ENCODE measurements around the gene ARID1B. TPM values are rescaled to one million over a fixed set of nuclear protein-coding genes. Genes with fewer than 3 reads are reported as not detected.

The ARID1B gene
- total and polyA plus RNA-seq, 2 of the 4 experiments (the other 2 are of a cell fraction), result 14.5 to 20.1 TPM

GRCh38 chr6:156845454-156846155 is 68.4 kb downstream of the ARID1B start:
- Histone ChIP-seq H3K56ac (ENCODE audit: extremely low read depth, insufficient read depth, low read length) (no peak overlapping the region), H4K5ac (ENCODE audit: low read depth, low read length) (peak overlapping the region; percentile 47; the same call in 1 of the 2 replicates), H2AFZ (replicated peaks; ENCODE audit: low read length, poor library complexity) (no peak overlapping the region), H4K8ac (ENCODE audit: low read depth in 2 of 2, low read length in 2 of 2) (no peak overlapping the region), H3K9ac (ENCODE audit: low read depth, low read length) (no peak overlapping the region), H4K91ac (ENCODE audit: insufficient read depth, low read depth, low read length) (no peak overlapping the region), H4K20me1 (ENCODE audit: insufficient read depth, low read length) (peaks cover 68% of the 10 kb centered on the region), H3K36me3 (ENCODE audit: control insufficient read depth, insufficient read depth, low read length) (no peaks in the 10 kb centered on the region), H3K4me3 (ENCODE audit: insufficient read depth, low read depth, low read length) (no peak overlapping the region), H2BK5ac (ENCODE audit: low read depth, low read length, poor library complexity, severe bottlenecking) (peak overlapping the region; percentile 15), H3K18ac (ENCODE audit: low read depth, low read length) (peak overlapping the region; percentile 87; the same call in 1 of the 2 replicates), H3K4me1 (ENCODE audit: control insufficient read depth, insufficient read depth, low read length) (peaks cover 26% of the 10 kb centered on the region), H3K9me3 (ENCODE audit: control insufficient read depth, insufficient read depth, low read length) (no peaks in the 10 kb centered on the region), H3K9me1 (ENCODE audit: insufficient read depth, low read length) (peaks cover 31% of the 10 kb centered on the region), H2AK5ac (ENCODE audit: low read depth, low read length) (no peak overlapping the region; the same call in 1 of the 2 replicates), H3K27me3 (ENCODE audit: control insufficient read depth, insufficient read depth, low read length) (no peaks in the 10 kb centered on the region), H2BK20ac (ENCODE audit: low read depth, low read length) (no peak overlapping the region), H3K14ac (replicated peaks; ENCODE audit: low read depth, low read length) (no peak overlapping the region), H3K27ac (ENCODE audit: insufficient read depth, low read length) (no peak overlapping the region), H2AK9ac (replicated peaks; ENCODE audit: low read depth, low read length, poor library complexity) (no peak overlapping the region), H3K23ac (ENCODE audit: low read depth, low read length) (no peak overlapping the region), H3K4ac (ENCODE audit: low read depth, low read length) (no peak overlapping the region), H3K79me1 (ENCODE audit: low read depth in 1 of 2, low read length in 2 of 2) (peaks cover 36 to 82% of the 10 kb centered on the region in 2 experiments), H3K4me2 (ENCODE audit: low read depth, low read length) (peak overlapping the region; percentile 49), H2BK15ac (ENCODE audit: low read depth, low read length) (no peak overlapping the region), H2BK120ac (ENCODE audit: low read depth, low read length) (no peak overlapping the region)
- intact Hi-C loops (cut with micrococcal nuclease) (no loop called here), in situ Hi-C loops (cut with MboI; ENCODE audit: low sequenced_read_pairs) (no loop called here), dilution Hi-C loops (cut with HindIII; ENCODE audit: low sequenced_read_pairs, unreplicated experiment) (no loop called here)
- no TSS peak for BruUV-seq (replicated peaks)
- ATAC-seq (ENCODE audit: low read depth), result no peak
- POLR2A ChIA-PET (ENCODE audit: unreplicated experiment), result no interaction called here
- WGBS, 2 experiments (ENCODE audit: extremely low coverage in 2 of 2, insufficient read length in 1 of 2), result no CpG with 5 or more reads among the region's 6 CpGs
- TF ChIP-seq BHLHE40 (IDR thresholded peaks at IDR 0.05; ENCODE audit: low read depth, low read length) (no peak), RCOR1 (IDR thresholded peaks at IDR 0.05; ENCODE audit: insufficient replicate concordance, low read length) (no peak), NFE2L2 (IDR thresholded peaks at IDR 0.05; ENCODE audit: low read depth, low read length) (no peak), RAD21 (IDR thresholded peaks at IDR 0.05; ENCODE audit: low read length) (no peak), SMC3 (IDR thresholded peaks at IDR 0.05; ENCODE audit: low read depth, low read length) (no peak), CTCF (conservative IDR thresholded peaks at IDR 0.05; ENCODE audit: low read depth, low read length) (no peak), CEBPB (IDR thresholded peaks at IDR 0.05; ENCODE audit: low read depth, low read length) (no peak), POLR2A (IDR thresholded peaks at IDR 0.05; ENCODE audit: low read depth, low read length) (no peak), RFX5 (IDR thresholded peaks at IDR 0.05; ENCODE audit: low read depth, low read length) (no peak), MAZ (IDR thresholded peaks at IDR 0.05; ENCODE audit: borderline replicate concordance, low read depth, low read length) (no peak), MXI1 (IDR thresholded peaks at IDR 0.05; ENCODE audit: borderline replicate concordance, low read depth, low read length) (no peak), USF2 (IDR thresholded peaks at IDR 0.05; ENCODE audit: low read depth, low read length) (no peak), ELK1 (IDR thresholded peaks at IDR 0.05; ENCODE audit: borderline replicate concordance, low read depth, low read length) (no peak), FOS (IDR thresholded peaks at IDR 0.05; ENCODE audit: low read depth, low read length) (no peak), MAFK (IDR thresholded peaks at IDR 0.05; ENCODE audit: low read depth, low read length) (no peak), CHD1 (IDR thresholded peaks at IDR 0.05; ENCODE audit: low read depth, low read length) (no peak)
- no peak for DNase-seq
- CTCF ChIA-PET, result interaction anchor here (0.5 to 1.1 kb wide), 2 partner anchors 9 to 1538 kb away, joined by 3 to 4 read pairs; no protein-coding TSS in a partner anchor

All from IMR-90 (cell line).